ENCODE measurements around the gene PLEKHG3.

The PLEKHG3 gene

DNA sequence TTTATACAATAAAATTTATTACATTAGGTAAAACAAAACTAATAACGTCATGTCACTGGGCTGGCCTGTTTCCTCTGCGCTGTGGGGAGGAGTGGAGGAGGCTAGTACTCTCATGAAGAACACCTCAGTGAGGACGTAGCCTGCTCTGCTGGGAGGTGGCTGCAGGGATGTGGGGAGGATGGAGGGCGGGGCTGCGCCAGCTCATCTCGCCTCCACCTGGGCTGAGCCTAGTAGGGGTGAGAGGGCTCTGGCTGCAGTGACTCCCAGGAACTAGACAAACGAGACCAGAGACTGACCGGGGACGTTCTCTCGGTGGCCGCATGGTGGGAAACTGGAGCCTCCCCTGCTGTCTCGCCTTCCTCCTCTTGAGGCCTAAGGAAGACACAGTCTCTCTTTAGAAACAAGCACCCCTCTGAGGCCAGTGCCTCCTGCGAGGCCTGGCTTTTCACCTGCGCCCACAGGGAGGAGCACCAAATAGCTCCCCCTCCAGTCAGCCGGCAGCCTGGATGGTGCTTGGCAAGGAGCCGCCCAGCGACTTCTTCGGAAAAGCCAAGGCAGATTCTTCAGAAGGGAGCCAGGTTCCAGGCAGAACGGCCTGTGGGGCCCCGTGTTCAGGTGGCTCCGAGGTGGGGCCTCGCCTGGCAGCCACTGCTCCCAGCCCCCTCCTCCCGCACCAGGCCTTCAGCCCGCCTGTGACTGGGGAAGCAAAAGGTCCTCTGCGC, 62.4 kb downstream of the PLEKHG3 start:
- DNase-seq: no peak

GRCh38 chr14:64767215-64767964, 63.2 kb downstream of the PLEKHG3 start:
- no peak for DNase-seq

GRCh38 chr14:64768401-64769095, 64.3 kb downstream of the PLEKHG3 start:
- no peak for DNase-seq

- no peak for DNase-seq
Measured at GRCh38 chr14:64769096-64770020, 65.1 kb downstream of the PLEKHG3 start.

- no peak for DNase-seq
Measured at GRCh38 chr14:64770751-64771150, 66.5 kb downstream of the PLEKHG3 start.

DNA sequence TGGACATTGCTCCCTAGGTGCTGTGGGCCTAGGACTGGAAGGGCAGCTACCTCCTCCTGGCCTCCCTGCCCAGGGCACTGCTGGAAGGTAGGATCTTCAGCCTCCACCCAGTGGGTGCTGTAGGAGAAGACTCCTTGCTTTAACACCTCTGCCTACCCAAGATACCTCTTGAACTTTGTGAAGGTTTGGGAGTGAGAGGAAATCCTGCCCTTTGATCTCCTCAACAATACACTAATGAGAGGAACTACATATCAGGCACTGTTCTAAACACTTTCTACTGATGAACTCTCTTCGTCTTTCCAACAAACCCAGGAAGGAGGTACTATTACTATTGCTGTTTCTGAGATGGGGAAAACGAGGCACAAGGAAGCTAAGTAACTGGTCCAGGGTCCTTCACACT, 66.9 kb downstream of the PLEKHG3 start:
- DNase-seq: no peak

GRCh38 chr14:64772397-64772950, 68.2 kb downstream of the PLEKHG3 start:
- no peak for DNase-seq

DNA sequence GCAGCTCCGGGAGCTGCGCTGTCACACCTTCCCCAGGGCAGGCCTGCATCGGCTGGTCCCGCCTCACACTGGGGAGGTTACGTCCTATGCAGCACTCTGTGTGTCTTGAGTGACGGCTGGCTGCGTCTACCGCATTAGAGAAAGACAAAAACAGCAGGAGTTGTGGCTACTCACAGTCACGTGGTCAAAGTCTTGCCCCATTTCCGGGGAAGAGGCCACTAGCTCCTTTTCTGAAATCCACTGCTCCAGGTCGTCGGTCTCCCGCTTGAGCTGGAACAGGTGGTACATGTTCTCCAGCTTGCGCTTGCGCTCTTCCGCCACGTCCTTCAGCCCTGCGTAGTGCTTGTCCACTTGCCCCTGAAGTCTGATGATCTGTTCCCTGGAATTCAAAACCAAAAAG, 68.8 kb downstream of the PLEKHG3 start:
- DNase-seq: no peak

GRCh38 chr14:64773577-64773976, 69.4 kb downstream of the PLEKHG3 start:
- no peak for DNase-seq

DNA sequence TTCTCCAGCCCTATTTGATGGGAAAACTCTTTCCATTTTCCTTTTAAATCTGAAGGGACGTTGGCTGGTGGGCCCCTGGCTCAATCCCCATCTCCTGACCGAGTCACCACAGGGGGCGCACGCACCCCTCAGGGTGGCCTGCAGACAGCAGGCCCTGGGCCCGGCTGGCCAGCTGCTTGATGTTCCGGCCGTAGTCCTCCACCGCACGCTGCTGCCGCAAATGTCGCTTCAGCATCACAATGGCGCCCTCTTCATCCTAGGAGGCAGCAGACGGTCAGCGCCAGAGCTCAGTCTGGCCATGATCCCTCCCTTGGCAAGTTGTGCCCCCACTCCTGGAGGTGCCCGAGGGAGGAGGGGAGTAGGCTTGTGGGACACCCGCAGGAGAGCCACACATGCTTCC, 70.0 kb downstream of the PLEKHG3 start:
- DNase-seq: no peak

DNA sequence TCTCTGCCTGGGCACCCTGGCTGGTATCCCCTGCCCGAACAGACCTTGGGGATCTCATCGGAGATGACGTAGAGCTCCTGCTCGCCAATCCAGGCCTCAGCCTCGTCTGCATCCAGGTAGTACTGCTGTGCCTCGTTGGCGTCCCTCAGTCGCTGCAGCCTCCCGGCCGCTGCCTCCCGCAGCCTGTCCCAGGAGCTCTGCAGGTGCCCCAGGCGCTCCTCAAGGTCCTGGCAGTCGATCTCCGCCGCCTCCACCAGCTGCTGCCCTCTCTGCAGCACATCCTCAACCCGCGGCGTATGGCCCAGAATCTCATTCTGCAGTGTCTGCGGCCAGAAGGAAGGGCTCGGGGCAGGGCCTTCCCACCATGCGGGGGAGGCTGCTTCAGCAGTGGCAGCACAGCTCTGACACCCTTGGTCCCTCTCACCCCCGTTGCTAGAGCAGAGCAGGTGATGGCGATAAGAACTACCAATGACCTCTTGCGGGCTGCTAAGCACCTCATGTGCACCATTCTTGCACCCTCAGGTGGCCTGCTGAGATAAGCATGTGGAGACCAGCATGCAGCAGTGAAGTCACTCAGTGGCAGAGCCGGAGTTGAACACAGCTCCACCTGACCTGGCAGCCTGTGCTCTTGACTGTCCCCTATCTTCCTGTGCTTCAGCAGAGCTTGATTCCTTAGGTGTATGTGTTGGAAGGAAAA, 71.0 kb downstream of the PLEKHG3 start:
- DNase-seq: no peak

DNA sequence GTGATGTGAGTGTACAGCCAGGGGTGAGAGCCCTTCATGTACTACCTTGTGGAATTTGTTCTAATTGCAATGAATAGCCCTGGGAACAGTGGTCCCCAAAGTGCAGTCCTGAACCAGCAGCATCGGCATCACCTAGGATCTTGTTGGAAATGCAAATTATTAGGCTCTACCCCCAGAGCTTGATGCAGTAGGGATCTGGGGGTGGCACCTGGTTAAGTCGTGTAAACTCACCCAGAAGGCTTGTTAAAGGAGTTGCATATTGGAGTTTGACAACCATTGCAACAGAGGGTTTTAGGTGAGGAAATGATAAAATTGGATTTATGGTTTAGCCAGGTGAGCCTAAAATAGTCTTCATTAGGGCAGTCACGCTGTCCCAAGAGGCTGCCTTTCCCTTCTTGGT, 73.2 kb downstream of the PLEKHG3 start:
- DNase-seq: no peak

GRCh38 chr14:64778104-64778754, 74.0 kb downstream of the PLEKHG3 start:
- no peak for DNase-seq

DNA sequence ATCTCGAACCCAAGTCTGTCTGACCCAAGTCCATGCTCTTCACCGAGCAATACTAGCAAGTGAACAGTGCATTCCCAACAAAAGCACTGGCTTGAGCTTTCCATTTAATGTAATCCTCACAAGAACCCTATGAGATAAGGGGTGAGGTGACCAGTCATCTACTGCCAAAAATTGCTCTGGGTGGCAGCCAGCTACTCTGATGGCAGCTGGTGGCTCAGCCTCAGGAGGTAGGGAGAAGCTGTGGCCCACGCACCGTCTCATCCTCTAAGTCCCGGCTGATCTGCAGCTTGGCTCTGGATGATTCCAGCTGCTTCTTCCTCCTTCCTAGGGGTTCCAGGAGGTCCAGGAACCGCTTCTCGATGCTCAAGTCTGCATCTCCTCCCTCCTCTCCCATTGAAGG, 75.2 kb downstream of the PLEKHG3 start:
- no peak for DNase-seq

- no peak for DNase-seq
Measured at GRCh38 chr14:64782196-64782595, 78.0 kb downstream of the PLEKHG3 start.

GRCh38 chr14:64784006-64784405, 79.8 kb downstream of the PLEKHG3 start:
- no peak for DNase-seq

GRCh38 chr14:64786296-64787149, 82.3 kb downstream of the PLEKHG3 start:
- DNase-seq: no peak

DNA sequence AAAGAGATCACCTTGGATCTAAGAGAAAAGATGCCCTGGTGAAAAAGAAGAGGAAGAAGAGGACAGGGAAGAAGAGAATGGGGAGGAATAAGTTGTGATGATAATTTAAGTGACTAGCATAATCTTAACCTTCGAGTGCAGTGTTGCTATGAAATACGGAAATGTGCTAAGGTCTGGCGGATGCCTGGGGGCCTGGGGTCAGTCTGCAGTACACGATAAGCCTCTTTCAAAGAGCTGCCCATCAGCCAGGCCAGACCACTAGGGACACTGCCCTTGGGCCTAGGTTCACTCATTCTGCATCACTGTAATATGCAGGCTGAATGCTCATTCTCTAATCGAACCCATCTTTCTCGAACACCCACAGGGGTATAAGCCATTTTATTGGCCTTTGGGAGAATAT, 83.4 kb downstream of the PLEKHG3 start:
- no peak for DNase-seq

DNA sequence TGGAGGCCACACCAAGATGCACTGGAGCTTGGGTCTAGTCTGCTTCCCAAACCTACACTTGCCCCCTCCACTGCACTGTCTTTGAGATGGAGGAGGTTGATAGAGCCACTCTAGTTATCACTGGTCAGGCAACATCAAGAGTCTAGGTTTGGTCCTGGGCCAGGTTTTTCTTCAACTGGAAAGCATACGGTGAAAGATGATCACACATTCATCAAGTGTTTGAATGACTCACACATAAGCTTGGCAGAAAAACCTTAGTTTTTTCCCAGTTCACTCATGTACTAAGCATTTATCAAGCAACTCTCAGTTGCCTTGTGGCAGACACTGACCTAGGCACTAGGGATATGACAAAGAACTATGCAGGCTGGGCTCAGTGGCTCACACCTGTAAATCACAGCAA, 84.5 kb downstream of the PLEKHG3 start:
- no peak for DNase-seq

DNA sequence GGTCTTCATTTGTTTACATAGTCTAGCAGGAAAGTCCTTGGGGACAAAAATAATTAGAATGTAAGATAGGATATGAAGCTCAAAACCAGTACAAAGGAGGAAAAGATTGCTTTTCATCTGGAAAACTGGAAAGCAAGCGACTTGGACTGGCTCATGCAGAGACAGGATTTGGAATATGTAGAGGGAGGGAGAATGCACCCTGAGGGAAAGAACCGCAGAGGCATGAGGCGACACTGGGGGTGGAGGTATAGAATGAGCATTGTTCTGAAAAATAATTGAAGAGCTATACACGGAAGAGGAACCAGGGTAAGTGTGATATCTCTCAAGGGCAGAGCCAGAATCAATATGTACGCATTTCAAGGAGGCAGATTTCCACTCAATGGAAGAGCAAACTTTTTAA, 85.5 kb downstream of the PLEKHG3 start:
- DNase-seq: peak in 1 of 2 experiments; percentile 8
